ENCODE data around the gene GMPPB.

DNA sequence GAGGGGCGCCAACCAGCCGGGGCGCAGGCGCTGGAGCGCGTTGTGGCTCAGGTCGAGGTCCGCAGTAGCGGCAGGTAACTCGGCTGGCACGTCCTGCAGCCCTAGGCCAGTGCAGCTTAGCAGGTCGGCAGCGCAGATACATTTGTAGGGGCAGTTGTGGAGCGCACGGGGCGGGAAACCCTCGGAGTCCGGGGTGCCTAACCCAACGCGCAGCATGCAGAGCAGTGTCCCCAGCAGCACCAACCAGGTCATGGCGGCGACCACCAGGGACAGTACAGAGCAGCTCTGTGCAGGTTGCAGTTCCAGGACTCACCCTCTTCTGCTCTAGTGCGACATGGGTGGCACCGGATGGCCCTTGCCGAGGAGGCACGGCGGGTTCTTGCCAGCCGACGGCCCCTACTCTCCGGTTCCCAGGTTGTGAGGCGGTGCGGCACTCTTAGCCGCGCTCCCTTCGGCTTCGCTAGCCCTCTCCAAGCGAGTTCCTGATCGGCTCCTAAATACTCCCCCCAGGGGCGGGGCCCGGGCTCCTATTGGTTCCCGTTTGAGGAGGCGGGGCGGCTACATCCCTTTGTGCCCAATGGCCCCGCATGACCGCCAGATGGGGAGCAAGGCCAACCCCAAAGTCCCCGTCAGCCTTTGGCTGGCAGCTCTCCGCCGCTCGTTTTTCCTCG lies 4.4 kb downstream of the GMPPB start, which contains the start of gene AMIGO3:
- TF ChIP-seq, protein P1, sequence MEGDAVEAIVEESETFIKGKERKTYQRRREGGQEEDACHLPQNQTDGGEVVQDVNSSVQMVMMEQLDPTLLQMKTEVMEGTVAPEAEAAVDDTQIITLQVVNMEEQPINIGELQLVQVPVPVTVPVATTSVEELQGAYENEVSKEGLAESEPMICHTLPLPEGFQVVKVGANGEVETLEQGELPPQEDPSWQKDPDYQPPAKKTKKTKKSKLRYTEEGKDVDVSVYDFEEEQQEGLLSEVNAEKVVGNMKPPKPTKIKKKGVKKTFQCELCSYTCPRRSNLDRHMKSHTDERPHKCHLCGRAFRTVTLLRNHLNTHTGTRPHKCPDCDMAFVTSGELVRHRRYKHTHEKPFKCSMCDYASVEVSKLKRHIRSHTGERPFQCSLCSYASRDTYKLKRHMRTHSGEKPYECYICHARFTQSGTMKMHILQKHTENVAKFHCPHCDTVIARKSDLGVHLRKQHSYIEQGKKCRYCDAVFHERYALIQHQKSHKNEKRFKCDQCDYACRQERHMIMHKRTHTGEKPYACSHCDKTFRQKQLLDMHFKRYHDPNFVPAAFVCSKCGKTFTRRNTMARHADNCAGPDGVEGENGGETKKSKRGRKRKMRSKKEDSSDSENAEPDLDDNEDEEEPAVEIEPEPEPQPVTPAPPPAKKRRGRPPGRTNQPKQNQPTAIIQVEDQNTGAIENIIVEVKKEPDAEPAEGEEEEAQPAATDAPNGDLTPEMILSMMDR (IDR thresholded peaks at IDR 0.05) = peak; percentile 34 to 68 (median 60)
- peak in 1 of 2 donors; percentile 92 for TF ChIP-seq POLR2A (IDR thresholded peaks at IDR 0.05)

Measured in thyroid gland (tissue), 4 donors.